ENCODE data around the gene HIGD2A.

GRCh38 chr5:176415952-176416924 lies 27.7 kb downstream of the HIGD2A start, which contains the start of gene CLTB:
- no peak for TF ChIP-seq EZH2 (IDR thresholded peaks at IDR 0.05)
- no peak for TF ChIP-seq POLR2AphosphoS5 (IDR thresholded peaks at IDR 0.05; ENCODE audit: borderline replicate concordance, low read depth, low read length)
